ENCODE measurements around the gene EXT2.
A peak's percentile ranks its signal among the peaks of the same experiment; 100 is the strongest.

Gene EXT2

GRCh38 chr11:44116234-44116830, 20.9 kb downstream of the EXT2 start:
- no peaks in the 10 kb centered on the region for H4K20me1 ChIP-seq (ENCODE audit: insufficient read depth, low read length, poor library complexity, severe bottlenecking)
- no peaks in the 10 kb centered on the region for H3K9me2 ChIP-seq (replicated peaks; ENCODE audit: low read depth, low read length)
- H3K9me3 ChIP-seq (ENCODE audit: insufficient read depth, low read depth, low read length): no peaks in the 10 kb centered on the region
- peaks cover 76% of the 10 kb centered on the region for H3K36me3 ChIP-seq (ENCODE audit: insufficient read depth, low read length)
- H3K4me3 ChIP-seq (ENCODE audit: low read length, poor library complexity, severe bottlenecking): no peak overlapping the region
- H3K79me2 ChIP-seq (ENCODE audit: insufficient read depth, low read length): no peaks in the 10 kb centered on the region
- no peaks in the 10 kb centered on the region for H3K4me1 ChIP-seq (ENCODE audit: insufficient read depth, low read length, poor library complexity, severe bottlenecking)
- H3K27me3 ChIP-seq (ENCODE audit: insufficient read depth, low read length, poor library complexity, severe bottlenecking): no peaks in the 10 kb centered on the region
- no peak overlapping the region for H2AFZ ChIP-seq (ENCODE audit: low read length)
- TF ChIP-seq, protein P1, sequence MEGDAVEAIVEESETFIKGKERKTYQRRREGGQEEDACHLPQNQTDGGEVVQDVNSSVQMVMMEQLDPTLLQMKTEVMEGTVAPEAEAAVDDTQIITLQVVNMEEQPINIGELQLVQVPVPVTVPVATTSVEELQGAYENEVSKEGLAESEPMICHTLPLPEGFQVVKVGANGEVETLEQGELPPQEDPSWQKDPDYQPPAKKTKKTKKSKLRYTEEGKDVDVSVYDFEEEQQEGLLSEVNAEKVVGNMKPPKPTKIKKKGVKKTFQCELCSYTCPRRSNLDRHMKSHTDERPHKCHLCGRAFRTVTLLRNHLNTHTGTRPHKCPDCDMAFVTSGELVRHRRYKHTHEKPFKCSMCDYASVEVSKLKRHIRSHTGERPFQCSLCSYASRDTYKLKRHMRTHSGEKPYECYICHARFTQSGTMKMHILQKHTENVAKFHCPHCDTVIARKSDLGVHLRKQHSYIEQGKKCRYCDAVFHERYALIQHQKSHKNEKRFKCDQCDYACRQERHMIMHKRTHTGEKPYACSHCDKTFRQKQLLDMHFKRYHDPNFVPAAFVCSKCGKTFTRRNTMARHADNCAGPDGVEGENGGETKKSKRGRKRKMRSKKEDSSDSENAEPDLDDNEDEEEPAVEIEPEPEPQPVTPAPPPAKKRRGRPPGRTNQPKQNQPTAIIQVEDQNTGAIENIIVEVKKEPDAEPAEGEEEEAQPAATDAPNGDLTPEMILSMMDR (conservative IDR thresholded peaks at IDR 0.05; ENCODE audit: low read length): no peak
- no peak for TF ChIP-seq EZH2phosphoT487 (IDR thresholded peaks at IDR 0.05; ENCODE audit: borderline replicate concordance)
- H3K9ac ChIP-seq (ENCODE audit: low read depth, low read length, poor library complexity, severe bottlenecking): no peak overlapping the region
- H3F3A ChIP-seq (ENCODE audit: low read depth): no peaks in the 10 kb centered on the region
- no peak overlapping the region for H3K4me2 ChIP-seq (ENCODE audit: low read depth, low read length, poor library complexity, severe bottlenecking)

DNA sequence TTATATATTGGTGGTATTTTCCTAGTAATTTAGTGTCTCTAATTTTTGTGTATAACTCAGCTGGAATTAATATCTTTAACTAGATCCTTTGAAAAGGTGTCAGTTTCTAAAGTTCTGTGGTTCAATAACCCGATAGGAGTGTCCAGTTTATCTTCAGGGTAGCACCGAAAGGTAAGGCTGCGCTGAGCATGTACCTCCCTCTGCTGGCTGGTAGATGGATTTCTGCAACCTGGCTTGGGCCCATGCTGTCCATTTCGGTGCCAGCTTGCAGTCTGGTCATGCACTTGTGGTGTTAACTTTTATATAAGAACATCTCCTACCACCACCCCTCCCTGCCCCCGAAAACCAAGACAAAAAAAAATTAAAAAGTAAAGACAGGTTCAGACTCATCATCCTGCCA, 24.7 kb downstream of the EXT2 start:
- H4K20me1 ChIP-seq (ENCODE audit: insufficient read depth, low read length, poor library complexity, severe bottlenecking): no peaks in the 10 kb centered on the region
- H3K4me3 ChIP-seq (ENCODE audit: low read length, poor library complexity, severe bottlenecking): no peak overlapping the region
- peaks cover 58% of the 10 kb centered on the region for H3K36me3 ChIP-seq (ENCODE audit: insufficient read depth, low read length)
- H3K9me2 ChIP-seq (replicated peaks; ENCODE audit: low read depth, low read length): no peaks in the 10 kb centered on the region
- H3K79me2 ChIP-seq (ENCODE audit: insufficient read depth, low read length): no peaks in the 10 kb centered on the region
- no peak for TF ChIP-seq EZH2phosphoT487 (IDR thresholded peaks at IDR 0.05; ENCODE audit: borderline replicate concordance)
- TF ChIP-seq, protein P1 (conservative IDR thresholded peaks at IDR 0.05; ENCODE audit: low read length): peak; percentile 52
- no peaks in the 10 kb centered on the region for H3F3A ChIP-seq (ENCODE audit: low read depth)
- peaks cover 6% of the 10 kb centered on the region for H3K4me1 ChIP-seq (ENCODE audit: insufficient read depth, low read length, poor library complexity, severe bottlenecking)
- no peaks in the 10 kb centered on the region for H3K9me3 ChIP-seq (ENCODE audit: insufficient read depth, low read depth, low read length)
- H3K4me2 ChIP-seq (ENCODE audit: low read depth, low read length, poor library complexity, severe bottlenecking): no peak overlapping the region
- no peak overlapping the region for H3K9ac ChIP-seq (ENCODE audit: low read depth, low read length, poor library complexity, severe bottlenecking)
- no peaks in the 10 kb centered on the region for H3K27me3 ChIP-seq (ENCODE audit: insufficient read depth, low read length, poor library complexity, severe bottlenecking)
- H2AFZ ChIP-seq (ENCODE audit: low read length): no peak overlapping the region

DNA sequence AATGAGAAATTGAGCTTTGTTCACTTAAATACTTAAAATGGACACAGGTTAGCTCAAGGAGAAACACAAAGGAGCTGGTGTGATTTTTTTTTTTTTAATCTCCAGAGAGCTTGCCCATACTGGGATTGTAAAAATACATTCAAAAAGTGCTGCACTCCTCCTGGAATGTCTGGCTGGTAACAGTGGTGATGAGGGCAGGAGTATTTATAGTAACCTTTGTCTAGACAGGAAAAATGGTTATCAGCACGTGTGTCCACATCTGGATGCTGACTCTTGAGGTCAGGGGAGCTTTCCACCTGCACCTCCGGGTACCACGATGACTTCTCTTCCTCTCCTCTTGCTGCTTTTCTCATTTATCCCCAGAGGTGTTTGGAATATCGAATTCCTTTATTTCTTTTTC, 30.1 kb downstream of the EXT2 start:
- Histone ChIP-seq H3K4me1 (ENCODE audit: insufficient read depth, low read length, poor library complexity, severe bottlenecking) (peaks cover 6% of the 10 kb centered on the region), H4K20me1 (ENCODE audit: insufficient read depth, low read length, poor library complexity, severe bottlenecking) (no peaks in the 10 kb centered on the region), H3K9ac (ENCODE audit: low read depth, low read length, poor library complexity, severe bottlenecking) (no peak overlapping the region), H3K27me3 (ENCODE audit: insufficient read depth, low read length, poor library complexity, severe bottlenecking) (no peaks in the 10 kb centered on the region), H3F3A (ENCODE audit: low read depth) (no peaks in the 10 kb centered on the region), H3K9me2 (replicated peaks; ENCODE audit: low read depth, low read length) (no peaks in the 10 kb centered on the region), H2AFZ (ENCODE audit: low read length) (no peak overlapping the region), H3K9me3 (ENCODE audit: insufficient read depth, low read depth, low read length) (no peaks in the 10 kb centered on the region), H3K36me3 (ENCODE audit: insufficient read depth, low read length) (peaks cover 73% of the 10 kb centered on the region; the same call in 1 of the 2 replicates), H3K4me2 (ENCODE audit: low read depth, low read length, poor library complexity, severe bottlenecking) (no peak overlapping the region), H3K4me3 (ENCODE audit: low read length, poor library complexity, severe bottlenecking) (no peak overlapping the region), H3K79me2 (ENCODE audit: insufficient read depth, low read length) (no peaks in the 10 kb centered on the region)
- no peak for TF ChIP-seq EZH2phosphoT487 (IDR thresholded peaks at IDR 0.05; ENCODE audit: borderline replicate concordance)
- TF ChIP-seq, protein P1 (conservative IDR thresholded peaks at IDR 0.05; ENCODE audit: low read length): no peak

Data from Loucy (cell line).